Liver (tissue), 9 donors: ENCODE data around the gene BCL2L13. TPM values are rescaled to one million over a fixed set of nuclear protein-coding genes. Genes with fewer than 3 reads are reported as not detected.

Source experiments
- DNase-seq: peaks from one replicate; pipeline ENCODE4 v3.0.0-alpha.2; 2017; ENCODE audit warnings: low spot score
- H3K27ac ChIP-seq, 2 donors: one replicate each; pipeline ENCODE4 v1.7.0; 2013; ENCODE audit warnings: inconsistent platforms in 2 of 2, low read length in 2 of 2, control low read depth in 1 of 2, low read depth in 1 of 2, mild to moderate bottlenecking in 1 of 2
- H3K27me3 ChIP-seq, 4 donors: one replicate each; pipeline versions ENCODE4 v1.6.1 to v1.7.0; 2013; ENCODE audit warnings: low read length in 3 of 4, inconsistent platforms in 1 of 4, mild to moderate bottlenecking in 1 of 4, moderate library complexity in 1 of 4; ENCODE audit not compliant: control insufficient read depth in 4 of 4, insufficient read depth in 4 of 4
- H3K36me3 ChIP-seq, 4 donors: one replicate each; pipeline versions ENCODE4 v1.6.1 to v1.7.0; 2013; ENCODE audit warnings: low read length in 3 of 4, mild to moderate bottlenecking in 3 of 4, low read depth in 1 of 4, moderate library complexity in 1 of 4; ENCODE audit not compliant: control insufficient read depth in 4 of 4, insufficient read depth in 3 of 4
- H3K4me1 ChIP-seq, 4 donors: one replicate each; pipeline versions ENCODE4 v1.6.1 to v1.7.0; 2013; ENCODE audit warnings: low read length in 3 of 4, mild to moderate bottlenecking in 3 of 4, moderate library complexity in 1 of 4; ENCODE audit not compliant: control insufficient read depth in 4 of 4, insufficient read depth in 4 of 4
- H3K4me3 ChIP-seq, 3 donors: one replicate each; pipeline versions ENCODE4 v1.6.1 to v1.7.0; 2013; ENCODE audit warnings: low read length in 3 of 3, control low read depth in 1 of 3, low read depth in 1 of 3, mild to moderate bottlenecking in 1 of 3
- H3K9ac ChIP-seq, 2 donors: one replicate each; pipeline ENCODE4 v1.7.0; 2013; ENCODE audit warnings: low read length in 2 of 2, mild to moderate bottlenecking in 2 of 2, moderate library complexity in 2 of 2, control low read depth in 1 of 2, low read depth in 1 of 2
- H3K9me3 ChIP-seq, 4 donors: one replicate each; pipeline versions ENCODE4 v1.6.1 to v1.7.0; 2013; ENCODE audit warnings: low read length in 3 of 4; ENCODE audit not compliant: control insufficient read depth in 4 of 4
- ATF3 ChIP-seq: IDR thresholded peaks from 2 replicates; pipeline ENCODE4 v1.6.1; 2016; ENCODE audit warnings: antibody characterized with exemption
- CTCF ChIP-seq: fragments of 150-350 bp; IDR thresholded peaks from 2 replicates; pipeline ENCODE4 v1.5.1; 2017; ENCODE audit warnings: improper control_type of control experiment, low read depth, low read length; ENCODE audit not compliant: missing input control
- EGR1 ChIP-seq, 2 donors: IDR thresholded peaks; 2 replicates each; pipeline ENCODE4 v1.6.1; 2016 to 2018; ENCODE audit warnings: antibody characterized with exemption in 2 of 2, low read depth in 2 of 2
- FOXA1 ChIP-seq: IDR thresholded peaks from 2 replicates; pipeline ENCODE4 v1.6.1; 2016; ENCODE audit warnings: antibody characterized with exemption
- GABPA ChIP-seq, 2 donors: IDR thresholded peaks in 1 of 2; conservative IDR thresholded peaks in 1 of 2; 2 replicates each; pipeline ENCODE4 v1.6.1; 2016; ENCODE audit warnings: antibody characterized with exemption in 2 of 2, mild to moderate bottlenecking in 1 of 2, moderate library complexity in 1 of 2
- HNF4A ChIP-seq, 2 donors: conservative IDR thresholded peaks; 2 replicates each; pipeline ENCODE4 v1.6.1; 2016; ENCODE audit warnings: antibody characterized with exemption in 2 of 2, mild to moderate bottlenecking in 2 of 2
- HNF4G ChIP-seq: IDR thresholded peaks from 2 replicates; pipeline ENCODE4 v1.6.1; 2016; ENCODE audit warnings: antibody characterized with exemption
- JUND ChIP-seq, 2 donors: IDR thresholded peaks; 2 replicates each; pipeline ENCODE4 v1.6.1; 2016; ENCODE audit warnings: antibody characterized with exemption in 2 of 2
- MAX ChIP-seq: IDR thresholded peaks from 2 replicates; pipeline ENCODE4 v1.6.1; 2016; ENCODE audit warnings: antibody characterized with exemption
- NR2F2 ChIP-seq: IDR thresholded peaks from 2 replicates; pipeline ENCODE4 v1.6.1; 2016; ENCODE audit warnings: antibody characterized with exemption
- RAD21 ChIP-seq, 2 donors: IDR thresholded peaks; 2 replicates each; pipeline ENCODE4 v1.6.1; 2016; ENCODE audit warnings: antibody characterized with exemption in 2 of 2, mild to moderate bottlenecking in 2 of 2
- REST ChIP-seq: IDR thresholded peaks from 2 replicates; pipeline ENCODE4 v1.6.1; 2016; ENCODE audit warnings: antibody characterized with exemption, mild to moderate bottlenecking
- RXRA ChIP-seq, 2 donors: IDR thresholded peaks; 2 replicates each; pipeline ENCODE4 v1.6.1; 2017 to 2018; ENCODE audit warnings: antibody characterized with exemption in 2 of 2, mild to moderate bottlenecking in 1 of 2
- SP1 ChIP-seq: IDR thresholded peaks from 2 replicates; pipeline ENCODE4 v1.6.1; 2018; ENCODE audit warnings: antibody characterized with exemption, mild to moderate bottlenecking
- TAF1 ChIP-seq: conservative IDR thresholded peaks from 2 replicates; pipeline ENCODE4 v1.6.1; 2016; ENCODE audit warnings: antibody characterized with exemption, mild to moderate bottlenecking
- YY1 ChIP-seq: IDR thresholded peaks from 2 replicates; pipeline ENCODE4 v1.6.1; 2016; ENCODE audit warnings: antibody characterized with exemption, mild to moderate bottlenecking
- ZBTB33 ChIP-seq: IDR thresholded peaks from 2 replicates; pipeline ENCODE4 v1.6.1; 2016; ENCODE audit warnings: antibody characterized with exemption
- WGBS: extraction: QIAGEN DNeasy Blood & Tissue Kit; methylation state at CpG from one replicate; pipeline ENCODE4 v1.1.7; 2013; 5-methylcytosine and 5-hydroxymethylcytosine counted together
- polyA plus RNA-seq, 2 donors: library from polyadenylated mRNA; stranded (reverse) in 1 of 2; unstranded in 1 of 2; fragments of 200-250 nt in 1 of 2; fragments of >200 nt in 1 of 2; fragmentation: Nextera tagmentation in 1 of 2; extraction: Ambion mirVana in 1 of 2; gene quantifications; one replicate each; pipeline versions ENCODE4 v1.2.1 to v1.2.3, GENCODE V29; 2013 to 2015
- total RNA-seq, 2 donors: library from RNA; depleted of rRNA; stranded (reverse); fragments of >200 nt; gene quantifications; one replicate each; pipeline ENCODE4 v1.2.3, GENCODE V29; 2014
- donor health status: healthy.
- donor health status: healthy.
- donor health status: healthy.
- donor health status: healthy.
- donor health status: healthy.

The BCL2L13 gene
- total and polyA plus RNA-seq, 4 donors: 22.3 to 31.8 (median 24.5) TPM

- no peaks in the 10 kb centered on the region for H3K27me3 ChIP-seq
- WGBS: 100% methylated on average over 2 of the region's 2 CpGs
- DNase-seq: no peak
- no peak overlapping the region for H3K9ac ChIP-seq
- H3K9me3 ChIP-seq: no peaks in the 10 kb centered on the region
- peaks cover 2 to 8% (median 4%) of the 10 kb centered on the region in 4 donors for H3K36me3 ChIP-seq
- H3K27ac ChIP-seq: no peak overlapping the region
- no peak for TF ChIP-seq ZBTB33
- no peak for TF ChIP-seq NR2F2
- TF ChIP-seq CTCF: no peak
- no peak for TF ChIP-seq HNF4G
- no peak for TF ChIP-seq EGR1 (IDR thresholded peaks at IDR 0.05; ENCODE audit: low read depth in 2 of 2)
- TF ChIP-seq GABPA (IDR thresholded peaks at IDR 0.05 in 1 of 2, conservative IDR thresholded peaks at IDR 0.05 in 1 of 2): no peak
- no peak overlapping the region for H3K4me3 ChIP-seq
- H3K4me1 ChIP-seq: peaks cover 2 to 18% (median 5%) of the 10 kb centered on the region in 4 donors
Observed at GRCh38 chr22:17703811-17704210, 65.3 kb downstream of the BCL2L13 start.

- no peak overlapping the region for H3K4me3 ChIP-seq
- H3K9ac ChIP-seq: no peak overlapping the region
- no peaks in the 10 kb centered on the region for H3K9me3 ChIP-seq
- H3K27me3 ChIP-seq: no peaks in the 10 kb centered on the region
- H3K36me3 ChIP-seq: peaks cover 2 to 8% (median 4%) of the 10 kb centered on the region in 4 donors
- DNase-seq: no peak
- no peak for TF ChIP-seq GABPA (IDR thresholded peaks at IDR 0.05 in 1 of 2, conservative IDR thresholded peaks at IDR 0.05 in 1 of 2)
- TF ChIP-seq JUND (IDR thresholded peaks at IDR 0.05): no peak
- no peak for TF ChIP-seq FOXA1
- no peak for TF ChIP-seq NR2F2
- TF ChIP-seq EGR1 (IDR thresholded peaks at IDR 0.05; ENCODE audit: low read depth in 2 of 2): no peak
- no peak for TF ChIP-seq TAF1
- TF ChIP-seq RXRA (IDR thresholded peaks at IDR 0.05): no peak
- no peak for TF ChIP-seq RAD21 (IDR thresholded peaks at IDR 0.05)
- no peak for TF ChIP-seq ATF3
- no peak for TF ChIP-seq REST
- no peak for TF ChIP-seq HNF4A (conservative IDR thresholded peaks at IDR 0.05)
- TF ChIP-seq CTCF: no peak
- TF ChIP-seq SP1: no peak
- TF ChIP-seq ZBTB33: no peak
- TF ChIP-seq HNF4G: no peak
- no peak for TF ChIP-seq MAX
- no peak for TF ChIP-seq YY1
- H3K4me1 ChIP-seq: peaks cover 2 to 18% (median 5%) of the 10 kb centered on the region in 4 donors
- no peak overlapping the region for H3K27ac ChIP-seq
- WGBS: 99% methylated on average over 7 of the region's 7 CpGs
Observed at GRCh38 chr22:17705546-17705945, 67.0 kb downstream of the BCL2L13 start.
